Measurements from ENCODE around the gene SMAGP.

- TF ChIP-seq EZH2 (IDR thresholded peaks at IDR 0.05; ENCODE audit: insufficient read depth, poor library complexity, severe bottlenecking) (no peak), EZH2phosphoT487 (IDR thresholded peaks at IDR 0.05; ENCODE audit: insufficient read depth, low read depth) (no peak)
Observed at GRCh38 chr12:51246254-51246853, 23.9 kb downstream of the SMAGP start.
